H9 (cell line): Measurements from ENCODE around the gene MFRP. TPM values are rescaled to one million over a fixed set of nuclear protein-coding genes. Genes with fewer than 3 reads are reported as not detected.
A peak's percentile ranks its signal among the peaks of the same experiment; 100 is the strongest.

ENCODE experiments used
- DNase-seq: peaks from one replicate; pipeline ENCODE4 v3.0.0-alpha.2; 2017
- H2AFZ ChIP-seq: one replicate; pipeline ENCODE4 v1.6.1; 2013; ENCODE audit warnings: mild to moderate bottlenecking, low read length, control low read depth, moderate library complexity
- H2AK5ac ChIP-seq: 2 replicates; pipeline ENCODE4 v1.6.1; 2013; ENCODE audit warnings: low read length, control low read depth, mixed read lengths; ENCODE audit not compliant: insufficient read length
- H2BK120ac ChIP-seq: one replicate; pipeline ENCODE4 v1.6.1; 2013; ENCODE audit warnings: low read depth, mild to moderate bottlenecking, low read length, control low read depth, inconsistent platforms; ENCODE audit not compliant: poor library complexity, severe bottlenecking
- H2BK12ac ChIP-seq: 2 replicates; pipeline ENCODE4 v1.6.1; 2013; ENCODE audit warnings: low read length, control low read depth, mixed read lengths, low read depth; ENCODE audit not compliant: insufficient read length
- H2BK15ac ChIP-seq: 2 replicates; pipeline ENCODE4 v1.6.1; 2013; ENCODE audit warnings: low read depth, low read length, control low read depth
- H2BK20ac ChIP-seq: one replicate; pipeline ENCODE4 v1.6.1; 2013; ENCODE audit warnings: low read depth, mild to moderate bottlenecking, low read length, control low read depth, inconsistent platforms; ENCODE audit not compliant: poor library complexity, severe bottlenecking
- H2BK5ac ChIP-seq: 2 replicates; pipeline ENCODE4 v1.6.1; 2013; ENCODE audit warnings: low read length, control low read depth, mixed read lengths; ENCODE audit not compliant: insufficient read length
- H3K14ac ChIP-seq: 2 replicates; pipeline ENCODE4 v1.6.1; 2013; ENCODE audit warnings: low read length, control low read depth; ENCODE audit not compliant: insufficient read depth
- H3K18ac ChIP-seq: 2 replicates; pipeline ENCODE4 v1.6.1; 2013; ENCODE audit warnings: low read depth, mild to moderate bottlenecking, mixed read lengths, low read length, control low read depth; ENCODE audit not compliant: insufficient read length
- H3K23ac ChIP-seq: 2 replicates; pipeline ENCODE4 v1.6.1; 2013; ENCODE audit warnings: low read length, control low read depth, mixed read lengths, low read depth; ENCODE audit not compliant: insufficient read length
- H3K23me2 ChIP-seq: 2 replicates; pipeline ENCODE4 v1.6.1; 2013; ENCODE audit warnings: low read depth, mild to moderate bottlenecking, mixed read lengths, low read length, control low read depth; ENCODE audit not compliant: insufficient read length, poor library complexity, severe bottlenecking
- H3K27ac ChIP-seq: 2 replicates; pipeline ENCODE4 v1.5.1; 2013; ENCODE audit warnings: low read length, control low read depth, mixed read lengths, low read depth; ENCODE audit not compliant: insufficient read length
- H3K27me3 ChIP-seq: 2 replicates; pipeline ENCODE4 v1.6.1; 2013; ENCODE audit warnings: low read length, control low read depth, inconsistent platforms; ENCODE audit not compliant: insufficient read depth
- H3K4ac ChIP-seq: 2 replicates; pipeline ENCODE4 v1.6.1; 2013; ENCODE audit warnings: low read depth, mild to moderate bottlenecking, control low read depth, inconsistent platforms, low read length, moderate library complexity
- H3K4me1 ChIP-seq: 2 replicates; pipeline ENCODE4 v1.6.1; 2013; ENCODE audit warnings: low read length, control low read depth, inconsistent platforms; ENCODE audit not compliant: insufficient read depth
- H3K4me2 ChIP-seq: 2 replicates; pipeline ENCODE4 v1.6.1; 2013; ENCODE audit warnings: low read length, control low read depth, mixed read lengths; ENCODE audit not compliant: insufficient read length, insufficient read depth
- H3K56ac ChIP-seq: 2 replicates; pipeline ENCODE4 v1.6.1; 2013; ENCODE audit warnings: low read depth, mild to moderate bottlenecking, mixed read lengths, low read length, control low read depth; ENCODE audit not compliant: insufficient read length
- H3K79me1 ChIP-seq: 2 replicates; pipeline ENCODE4 v1.6.1; 2013; ENCODE audit warnings: low read depth, mild to moderate bottlenecking, moderate library complexity, low read length, control low read depth, inconsistent platforms; ENCODE audit not compliant: insufficient read depth, poor library complexity, severe bottlenecking
- H3K79me2 ChIP-seq: 2 replicates; pipeline ENCODE4 v1.6.1; 2013; ENCODE audit warnings: low read length, control low read depth, inconsistent platforms; ENCODE audit not compliant: insufficient read depth
- H3K9ac ChIP-seq: 2 replicates; pipeline ENCODE4 v1.6.1; 2013; ENCODE audit warnings: low read length, control low read depth, mixed read lengths; ENCODE audit not compliant: insufficient read length; ENCODE audit errors: extremely low read depth
- H3K9me3 ChIP-seq: one replicate; pipeline ENCODE4 v1.6.1; 2013; ENCODE audit warnings: low read depth, low read length, inconsistent platforms; ENCODE audit not compliant: control insufficient read depth
- H3T11ph ChIP-seq: one replicate; pipeline ENCODE4 v1.6.1; 2013; ENCODE audit warnings: mild to moderate bottlenecking, low read length, control low read depth, inconsistent platforms
- H4K20me1 ChIP-seq: one replicate; pipeline ENCODE4 v1.6.1; 2013; ENCODE audit not compliant: control insufficient read depth, insufficient read length, insufficient read depth
- H4K5ac ChIP-seq: 2 replicates; pipeline ENCODE4 v1.6.1; 2013; ENCODE audit warnings: low read depth, mild to moderate bottlenecking, mixed read lengths, low read length, control low read depth; ENCODE audit not compliant: insufficient read length
- H4K8ac ChIP-seq: replicated peaks from 2 replicates; pipeline ENCODE4 v1.6.1; 2013; ENCODE audit warnings: low read length, control low read depth, mixed read lengths, low read depth; ENCODE audit not compliant: insufficient read length
- H4K91ac ChIP-seq: 2 replicates; pipeline ENCODE4 v1.6.1; 2013; ENCODE audit warnings: low read depth, mild to moderate bottlenecking, moderate library complexity, mixed read lengths, low read length, control low read depth; ENCODE audit not compliant: insufficient read length
- H3K27ac Mint-ChIP-seq, 3 experiments: 2 replicates in 2 of 3; 3 replicates in 1 of 3; pipeline ENCODE4 v1.8.0; 2020 to 2021; ENCODE audit warnings: mixed read lengths in 3 of 3, mild to moderate bottlenecking in 1 of 3, moderate library complexity in 1 of 3
- H3K27me3 Mint-ChIP-seq: 2 replicates; pipeline ENCODE4 v1.8.0; 2021; ENCODE audit warnings: low read depth, mild to moderate bottlenecking, moderate library complexity, mixed read lengths
- H3K36me3 Mint-ChIP-seq, 3 experiments: 2 replicates in 2 of 3; 3 replicates in 1 of 3; pipeline ENCODE4 v1.8.0; 2020 to 2021; ENCODE audit warnings: low read depth in 3 of 3, mixed read lengths in 3 of 3; ENCODE audit not compliant: insufficient read depth in 1 of 3
- H3K4me1 Mint-ChIP-seq, 2 experiments: 2 replicates each; pipeline ENCODE4 v1.8.0; 2020; ENCODE audit warnings: mixed read lengths in 2 of 2
- H3K4me3 Mint-ChIP-seq, 2 experiments: 2 replicates in 1 of 2; 3 replicates in 1 of 2; pipeline ENCODE4 v1.8.0; 2020 to 2021; ENCODE audit warnings: mild to moderate bottlenecking in 2 of 2, mixed read lengths in 2 of 2, moderate library complexity in 1 of 2
- H3K9me3 Mint-ChIP-seq, 2 experiments: 2 replicates in 1 of 2; 3 replicates in 1 of 2; pipeline ENCODE4 v1.8.0; 2020; ENCODE audit warnings: mild to moderate bottlenecking in 2 of 2, mixed read lengths in 2 of 2, moderate library complexity in 1 of 2
- CTCF ChIP-seq: fragments of 200-600 bp; sonication (generic); conservative IDR thresholded peaks from 3 replicates; pipeline ENCODE4 v1.8.0; 2021; ENCODE audit warnings: antibody characterized with exemption, mild to moderate bottlenecking
- WGBS: extraction: QIAGEN DNeasy Blood & Tissue Kit; methylation state at CpG from one replicate; pipeline ENCODE4 v1.1.7; 2013; ENCODE audit warnings: missing lambda C conversion rate, low lambda C conversion rate, mixed read lengths; ENCODE audit not compliant: insufficient read length; ENCODE audit errors: extremely low coverage; 5-methylcytosine and 5-hydroxymethylcytosine counted together
- total RNA-seq: library from RNA; stranded (reverse); gene quantifications from 2 replicates; pipeline ENCODE4 v1.2.1, GENCODE V29; 2021

MFRP gene
- total RNA-seq, 1 experiment from 2014 or later = not detected

GRCh38 chr11:119347940-119348605 lies 1.6 kb upstream of the MFRP start:
- Histone ChIP-seq H3K79me1 (no peaks in the 10 kb centered on the region), H3K18ac (no peak overlapping the region), H2BK20ac (no peak overlapping the region), H3K4ac (no peak overlapping the region), H2BK12ac (no peak overlapping the region), H2BK15ac (no peak overlapping the region), H4K5ac (no peak overlapping the region), H2BK120ac (no peak overlapping the region), H4K8ac (no peak overlapping the region), H3K56ac (no peak overlapping the region), H2AFZ (no peak overlapping the region), H3K27me3 (no peaks in the 10 kb centered on the region), H3K79me2 (no peaks in the 10 kb centered on the region), H3K9me3 (no peaks in the 10 kb centered on the region), H3K4me2 (no peak overlapping the region), H3K9ac (no peak overlapping the region), H3K14ac (0 out of 2 replicates have a peak overlapping the region, but pooled peaks have one; percentile 60), H2AK5ac (no peak overlapping the region), H3T11ph (no peak overlapping the region), H3K27ac (no peak overlapping the region), H3K23me2 (no peaks in the 10 kb centered on the region), H2BK5ac (no peak overlapping the region), H3K23ac (no peak overlapping the region), H4K20me1 (no peaks in the 10 kb centered on the region), H3K4me1 (no peaks in the 10 kb centered on the region), H4K91ac (no peak overlapping the region)
- Mint-ChIP-seq H3K27me3 (peaks cover 72% of the 10 kb centered on the region), H3K4me1 (peaks cover 8 to 19% of the 10 kb centered on the region in 2 experiments), H3K4me3 (no peak overlapping the region), H3K9me3 (0 out of 5 replicates have a peak, but pooled peaks cover 0 to 4% of the 10 kb centered on the region in 2 experiments), H3K36me3 (no peaks in the 10 kb centered on the region), H3K27ac (no peak overlapping the region)
- peak; percentile 19 for DNase-seq
- whole genome bisulfite sequencing = no CpG with 5 or more reads among the region's 16 CpGs
- no peak for TF ChIP-seq CTCF
